Caco-2 (cell line): ENCODE data around the gene CARD11. TPM values are rescaled to one million over a fixed set of nuclear protein-coding genes. Genes with fewer than 3 reads are reported as not detected.

ENCODE experiments used
- BruUV-seq: library from RNA; stranded (reverse); fragments of 400-500 nt; replicated peaks from 2 replicates; lab custom pipeline; 2021; lab: Mats Ljungman, UMichigan
- CTCF ChIA-PET: fragments of 300-600 bp; sonication (Branson Sonifier 250); formaldehyde crosslinking; loops from one replicate; lab custom pipeline; 2022; ENCODE audit warnings: antibody characterized with exemption; lab: Charles Lee
- POLR2A ChIA-PET: fragments of 300-600 bp; sonication (Branson Sonifier 250); formaldehyde crosslinking; loops from one replicate; lab custom pipeline; 2022; ENCODE audit warnings: antibody characterized with exemption; lab: Charles Lee
- DNase-seq, 2 experiments: peaks; one replicate each; pipeline versions ENCODE4 v3.0.0 to v3.0.0-alpha.2; 2020 to 2022
- H3K27me3 ChIP-seq: replicated peaks from 2 replicates; pipeline ENCODE4 v1.6.0; 2011; ENCODE audit warnings: low read length; ENCODE audit not compliant: control insufficient read depth, insufficient read depth
- H3K36me3 ChIP-seq: 2 replicates; pipeline ENCODE4 v1.5.1; 2011; ENCODE audit warnings: low read length; ENCODE audit not compliant: control insufficient read depth, insufficient read depth
- H3K4me1 ChIP-seq: fragments of 250-450 bp; sonication (Bioruptor Pico); 2 replicates; pipeline ENCODE4 v1.5.1; 2020; ENCODE audit warnings: mild to moderate bottlenecking
- H3K4me3 ChIP-seq: 2 replicates; pipeline ENCODE4 v1.5.1; 2011; ENCODE audit warnings: low read depth, mild to moderate bottlenecking, control low read depth, low read length
- H3K9me3 ChIP-seq: fragments of 250-450 bp; sonication (Bioruptor Pico); 2 replicates; pipeline ENCODE4 v1.5.1; 2020; ENCODE audit warnings: mild to moderate bottlenecking, moderate library complexity
- H3K27ac Mint-ChIP-seq: one replicate; pipeline ENCODE4 v1.8.0; 2022; ENCODE audit warnings: mixed read lengths; ENCODE audit not compliant: unreplicated experiment
- H3K27me3 Mint-ChIP-seq: one replicate; pipeline ENCODE4 v1.8.0; 2022; ENCODE audit warnings: mixed read lengths; ENCODE audit not compliant: insufficient read depth, unreplicated experiment
- H3K36me3 Mint-ChIP-seq: one replicate; pipeline ENCODE4 v1.8.0; 2022; ENCODE audit warnings: mild to moderate bottlenecking, mixed read lengths; ENCODE audit not compliant: insufficient read depth, unreplicated experiment
- H3K4me1 Mint-ChIP-seq: one replicate; pipeline ENCODE4 v1.8.0; 2022; ENCODE audit warnings: low read depth, mixed read lengths; ENCODE audit not compliant: unreplicated experiment
- H3K4me3 Mint-ChIP-seq: one replicate; pipeline ENCODE4 v1.8.0; 2022; ENCODE audit warnings: mild to moderate bottlenecking, moderate library complexity, mixed read lengths; ENCODE audit not compliant: unreplicated experiment
- H3K9me3 Mint-ChIP-seq: one replicate; pipeline ENCODE4 v1.8.0; 2022; ENCODE audit warnings: mixed read lengths; ENCODE audit not compliant: unreplicated experiment
- intact Hi-C: fragments of 100-400 bp; cut with micrococcal nuclease; formaldehyde crosslinking; loops from one replicate; pipeline ENCODE4 v1.10.0; 2022; ENCODE audit not compliant: unreplicated experiment
- total RNA-seq: library from RNA; stranded (reverse); gene quantifications from 2 replicates; pipeline ENCODE4 v1.2.3, GENCODE V29; 2022
- TF ChIP-seq, protein P1 (sequence below), 2 experiments: fragments of 200-600 bp in 1 of 2; IDR thresholded peaks; 1 replicate in 1 of 2; 2 replicates in 1 of 2; pipeline versions ENCODE4 v1.5.1 to v1.8.0; 2011 to 2022; ENCODE audit warnings: antibody characterized with exemption in 1 of 2, control low read depth in 1 of 2, inconsistent platforms in 1 of 2, low read depth in 1 of 2, low read length in 1 of 2, mild to moderate bottlenecking in 1 of 2, moderate library complexity in 1 of 2; ENCODE audit not compliant: insufficient read depth in 1 of 2, severe bottlenecking in 1 of 2, unreplicated experiment in 1 of 2

The CARD11 gene
- total RNA-seq, 1 experiment from 2014 or later = 5.4 TPM

DNA sequence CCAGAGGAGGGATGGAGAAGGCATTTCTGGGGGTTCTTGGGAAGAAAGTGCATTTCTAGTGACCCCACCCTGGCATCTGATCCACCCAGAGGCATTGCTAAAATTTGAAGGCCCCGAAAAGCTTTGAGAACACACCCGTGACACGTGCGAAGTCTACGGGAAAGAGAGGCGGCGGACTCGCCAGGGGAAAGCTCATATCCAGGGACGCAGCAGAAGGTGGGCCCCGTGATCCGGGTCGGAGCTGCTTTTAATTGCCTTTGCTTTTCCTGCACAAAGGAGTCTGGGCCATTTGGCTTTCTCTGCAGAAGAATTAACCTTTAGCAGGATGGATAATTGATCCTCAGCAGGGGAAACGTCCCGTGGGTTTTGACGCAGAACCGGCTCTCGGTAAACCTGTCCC, 50.3 kb downstream of the CARD11 start:
- Mint-ChIP-seq H3K9me3 (peaks cover 29% of the 10 kb centered on the region), H3K27me3 (no peaks in the 10 kb centered on the region), H3K27ac (no peak overlapping the region), H3K4me1 (no peaks in the 10 kb centered on the region), H3K36me3 (no peaks in the 10 kb centered on the region), H3K4me3 (peak overlapping the region; percentile 50)
- Histone ChIP-seq H3K4me1 (no peaks in the 10 kb centered on the region), H3K9me3 (no peaks in the 10 kb centered on the region; the same call in 1 of the 2 replicates), H3K27me3 (no peaks in the 10 kb centered on the region), H3K4me3 (no peak overlapping the region), H3K36me3 (no peaks in the 10 kb centered on the region)
- ChIA-PET CTCF (no interaction called here), POLR2A (no interaction called here)
- intact Hi-C loops = no loop called here
- DNase-seq = no peak
- TF ChIP-seq, protein P1, sequence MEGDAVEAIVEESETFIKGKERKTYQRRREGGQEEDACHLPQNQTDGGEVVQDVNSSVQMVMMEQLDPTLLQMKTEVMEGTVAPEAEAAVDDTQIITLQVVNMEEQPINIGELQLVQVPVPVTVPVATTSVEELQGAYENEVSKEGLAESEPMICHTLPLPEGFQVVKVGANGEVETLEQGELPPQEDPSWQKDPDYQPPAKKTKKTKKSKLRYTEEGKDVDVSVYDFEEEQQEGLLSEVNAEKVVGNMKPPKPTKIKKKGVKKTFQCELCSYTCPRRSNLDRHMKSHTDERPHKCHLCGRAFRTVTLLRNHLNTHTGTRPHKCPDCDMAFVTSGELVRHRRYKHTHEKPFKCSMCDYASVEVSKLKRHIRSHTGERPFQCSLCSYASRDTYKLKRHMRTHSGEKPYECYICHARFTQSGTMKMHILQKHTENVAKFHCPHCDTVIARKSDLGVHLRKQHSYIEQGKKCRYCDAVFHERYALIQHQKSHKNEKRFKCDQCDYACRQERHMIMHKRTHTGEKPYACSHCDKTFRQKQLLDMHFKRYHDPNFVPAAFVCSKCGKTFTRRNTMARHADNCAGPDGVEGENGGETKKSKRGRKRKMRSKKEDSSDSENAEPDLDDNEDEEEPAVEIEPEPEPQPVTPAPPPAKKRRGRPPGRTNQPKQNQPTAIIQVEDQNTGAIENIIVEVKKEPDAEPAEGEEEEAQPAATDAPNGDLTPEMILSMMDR (IDR thresholded peaks at IDR 0.05; ENCODE audit: insufficient read depth in 1 of 2, low read depth in 1 of 2, low read length in 1 of 2, severe bottlenecking in 1 of 2, unreplicated experiment in 1 of 2) = no peak
- no TSS peak for BruUV-seq

DNA sequence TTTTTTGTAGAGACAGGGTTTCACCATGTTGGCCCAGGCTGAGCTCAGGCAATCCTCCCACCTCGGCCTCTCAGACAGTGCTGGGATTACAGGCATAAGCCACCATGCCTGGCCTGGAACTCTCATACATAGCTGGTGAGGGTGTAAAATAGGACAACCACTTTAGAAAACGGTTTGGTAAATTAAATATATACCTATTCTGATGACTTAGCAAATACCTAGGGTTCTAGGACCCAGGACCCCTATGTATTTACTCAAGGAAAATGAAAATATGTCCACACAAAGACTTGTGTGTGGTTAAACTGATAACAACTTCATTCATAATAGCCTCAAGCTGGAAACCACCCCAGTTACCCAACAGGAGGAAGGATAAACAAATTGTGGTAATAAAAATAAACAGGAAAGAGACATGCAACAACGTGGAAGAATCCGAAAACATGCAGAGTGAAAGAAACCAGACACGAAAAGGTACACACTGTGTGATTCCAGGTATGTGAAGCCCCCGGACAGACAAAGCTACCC, 52.7 kb downstream of the CARD11 start:
- H3K9me3 Mint-ChIP-seq = peaks cover 24% of the 10 kb centered on the region
- no peak overlapping the region for H3K27ac Mint-ChIP-seq
- intact Hi-C loops = no loop called here
- no peaks in the 10 kb centered on the region for H3K36me3 ChIP-seq
- H3K27me3 Mint-ChIP-seq = peaks cover 7% of the 10 kb centered on the region
- CTCF ChIA-PET = interaction anchor here (0.6 kb wide), 1 partner anchor 113 kb away, joined by 3 read pairs; no protein-coding TSS in a partner anchor
- no peaks in the 10 kb centered on the region for H3K4me1 ChIP-seq
- no peak overlapping the region for H3K4me3 ChIP-seq
- TF ChIP-seq, protein P1 (IDR thresholded peaks at IDR 0.05; ENCODE audit: insufficient read depth in 1 of 2, low read depth in 1 of 2, low read length in 1 of 2, severe bottlenecking in 1 of 2, unreplicated experiment in 1 of 2) = no peak
- no peak overlapping the region for H3K4me3 Mint-ChIP-seq
- H3K27me3 ChIP-seq = no peaks in the 10 kb centered on the region
- POLR2A ChIA-PET = no interaction called here
- DNase-seq = no peak
- no peaks in the 10 kb centered on the region for H3K4me1 Mint-ChIP-seq
- H3K36me3 Mint-ChIP-seq = no peaks in the 10 kb centered on the region
- BruUV-seq = no TSS peak
- no peaks in the 10 kb centered on the region; the same call in 1 of the 2 replicates for H3K9me3 ChIP-seq

DNA sequence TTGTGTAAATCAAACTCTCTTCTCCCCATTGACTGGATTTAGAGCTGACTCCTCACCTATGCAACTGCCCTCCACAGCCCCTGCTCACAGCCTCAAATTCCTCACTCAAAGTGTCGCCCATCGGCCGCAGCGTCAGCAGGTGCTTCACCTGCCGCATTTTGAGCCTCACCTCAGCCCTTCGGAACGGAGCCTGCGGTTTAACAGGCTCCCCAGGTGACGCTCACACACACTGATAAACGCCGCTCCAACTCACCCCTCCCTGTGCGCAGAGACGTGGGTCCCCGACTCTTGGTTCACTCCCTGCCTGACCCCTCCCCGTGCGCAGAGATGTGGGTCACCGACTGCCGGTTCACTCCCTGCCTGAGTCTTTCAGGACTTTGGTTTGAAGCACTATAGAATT, 57.1 kb downstream of the CARD11 start:
- DNase-seq = no peak
- H3K4me3 Mint-ChIP-seq = no peak overlapping the region
- H3K9me3 Mint-ChIP-seq = peaks cover 7% of the 10 kb centered on the region
- no peaks in the 10 kb centered on the region for H3K36me3 Mint-ChIP-seq
- no peaks in the 10 kb centered on the region for H3K4me1 Mint-ChIP-seq
- intact Hi-C loops = no loop called here
- ChIA-PET POLR2A (no interaction called here), CTCF (no interaction called here)
- no TSS peak for BruUV-seq
- Histone ChIP-seq H3K27me3 (no peaks in the 10 kb centered on the region), H3K4me3 (no peak overlapping the region), H3K4me1 (no peaks in the 10 kb centered on the region), H3K36me3 (no peaks in the 10 kb centered on the region), H3K9me3 (no peaks in the 10 kb centered on the region)
- peaks cover 7% of the 10 kb centered on the region for H3K27me3 Mint-ChIP-seq
- TF ChIP-seq, protein P1 (IDR thresholded peaks at IDR 0.05; ENCODE audit: insufficient read depth in 1 of 2, low read depth in 1 of 2, low read length in 1 of 2, severe bottlenecking in 1 of 2, unreplicated experiment in 1 of 2) = no peak
- no peak overlapping the region for H3K27ac Mint-ChIP-seq
